CD8-positive, alpha-beta memory T cell (primary cell): Measurements from ENCODE around the gene LMO7. TPM values are rescaled to one million over a fixed set of nuclear protein-coding genes. Genes with fewer than 3 reads are reported as not detected.

Experiments used
- CTCF ChIA-PET: fragments of 350-600 bp; sonication (Branson Sonifier 250); formaldehyde crosslinking; loops from one replicate; lab custom pipeline; 2021; ENCODE audit warnings: antibody characterized with exemption; lab: Charles Lee
- POLR2A ChIA-PET: fragments of 350-600 bp; sonication (Branson Sonifier 250); formaldehyde crosslinking; loops from one replicate; lab custom pipeline; 2021; ENCODE audit warnings: antibody characterized with exemption; lab: Charles Lee
- DNase-seq, 5 donors: peaks; one replicate each; pipeline versions ENCODE4 v3.0.0 to v3.0.0-alpha.2; 2020 to 2022; ENCODE audit warnings: mixed read lengths in 1 of 5
- H3K27ac ChIP-seq: one replicate; pipeline ENCODE4 v1.7.0; 2013; ENCODE audit warnings: low read depth, mild to moderate bottlenecking, low read length, moderate library complexity
- H3K27me3 ChIP-seq: 2 replicates; pipeline ENCODE4 v1.7.0; 2013; ENCODE audit warnings: low read length, mild to moderate bottlenecking; ENCODE audit not compliant: insufficient read depth, poor library complexity, severe bottlenecking
- H3K36me3 ChIP-seq: 2 replicates; pipeline ENCODE4 v1.7.0; 2013; ENCODE audit warnings: mild to moderate bottlenecking, low read length, moderate library complexity; ENCODE audit not compliant: insufficient read depth
- H3K4me1 ChIP-seq: 2 replicates; pipeline ENCODE4 v1.7.0; 2013; ENCODE audit warnings: mild to moderate bottlenecking, low read length, moderate library complexity; ENCODE audit not compliant: insufficient read depth
- H3K4me3 ChIP-seq: 2 replicates; pipeline ENCODE4 v1.7.0; 2013; ENCODE audit warnings: mild to moderate bottlenecking, low read length
- H3K9me3 ChIP-seq: 2 replicates; pipeline ENCODE4 v1.7.0; 2013; ENCODE audit warnings: mild to moderate bottlenecking, low read length
- H3K27ac Mint-ChIP-seq, 8 donors: one replicate each; pipeline ENCODE4 v1.8.0; 2020 to 2021; ENCODE audit warnings: mixed read lengths in 8 of 8, mild to moderate bottlenecking in 6 of 8, inconsistent platforms in 3 of 8, moderate library complexity in 3 of 8
- H3K27me3 Mint-ChIP-seq, 2 donors: one replicate each; pipeline ENCODE4 v1.8.0; 2020 to 2021; ENCODE audit warnings: mixed read lengths in 2 of 2, mild to moderate bottlenecking in 1 of 2, moderate library complexity in 1 of 2
- H3K36me3 Mint-ChIP-seq, 3 donors: one replicate each; pipeline ENCODE4 v1.8.0; 2020 to 2021; ENCODE audit warnings: mixed read lengths in 3 of 3, inconsistent platforms in 1 of 3, mild to moderate bottlenecking in 1 of 3
- H3K4me1 Mint-ChIP-seq, 3 donors: one replicate each; pipeline ENCODE4 v1.8.0; 2020 to 2021; ENCODE audit warnings: mixed read lengths in 3 of 3, inconsistent platforms in 1 of 3, mild to moderate bottlenecking in 1 of 3
- H3K4me3 Mint-ChIP-seq, 7 donors: one replicate each; pipeline ENCODE4 v1.8.0; 2020 to 2021; ENCODE audit warnings: mixed read lengths in 7 of 7, mild to moderate bottlenecking in 6 of 7, moderate library complexity in 4 of 7, inconsistent platforms in 2 of 7
- H3K9me3 Mint-ChIP-seq, 5 donors: one replicate each; pipeline ENCODE4 v1.8.0; 2020 to 2022; ENCODE audit warnings: mixed read lengths in 5 of 5, mild to moderate bottlenecking in 3 of 5, moderate library complexity in 2 of 5, inconsistent platforms in 1 of 5
- polyA plus RNA-seq: library from polyadenylated mRNA; unstranded; fragments of 300-500 nt; fragmentation: Illumina TruSeq; gene quantifications from one replicate; pipeline ENCODE4 v1.2.3, GENCODE V29; 2021
- total RNA-seq, 2 experiments: library from RNA; stranded (reverse); gene quantifications; one replicate each; pipeline ENCODE4 v1.2.3, GENCODE V29; 2021

LMO7 gene
- total and polyA plus RNA-seq, 3 experiments from 2014 or later = 4.6 to 4.9 (median 4.7) TPM

DNA sequence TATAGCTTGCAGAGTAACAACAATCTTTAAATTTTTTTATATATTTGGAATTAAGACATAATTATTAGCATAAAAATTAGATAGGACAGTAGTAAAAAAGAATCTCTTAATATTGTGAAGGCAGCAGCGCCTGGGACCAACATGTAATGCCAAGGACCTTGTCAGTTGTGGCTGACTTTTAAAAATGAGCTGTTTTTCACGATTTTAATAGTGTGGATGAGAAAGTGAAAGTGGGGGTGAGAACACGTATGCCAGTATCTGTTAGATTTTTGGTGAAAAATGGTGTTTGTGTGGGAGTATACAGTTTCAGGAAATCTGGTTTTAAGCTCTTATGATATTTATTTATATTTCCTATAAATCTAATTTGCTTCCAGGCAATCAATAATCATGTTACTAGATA lies 125.2 kb downstream of the LMO7 start:
- Histone ChIP-seq H3K27me3 (no peaks in the 10 kb centered on the region), H3K27ac (no peak overlapping the region), H3K4me1 (peaks cover 35% of the 10 kb centered on the region), H3K9me3 (no peaks in the 10 kb centered on the region), H3K4me3 (peak overlapping the region; percentile 48), H3K36me3 (no peaks in the 10 kb centered on the region)
- Mint-ChIP-seq H3K9me3 (no peaks in the 10 kb centered on the region), H3K4me1 (peaks cover 47 to 79% (median 60%) of the 10 kb centered on the region in 3 donors), H3K36me3 (peaks cover 0 to 12% (median 4%) of the 10 kb centered on the region in 3 donors), H3K4me3 (peak overlapping the region; percentile 78 to 89 (median 82)), H3K27ac (peak overlapping the region in 5 of 8 donors; percentile 73 to 87 (median 80)), H3K27me3 (no peaks in the 10 kb centered on the region)
- peak in 2 of 5 donors; percentile 13 to 38 for DNase-seq
- ChIA-PET CTCF (interaction anchor here (0.6 to 1.8 kb wide), 6 partner anchors 15 to 1219 kb away, joined by 3 to 5 read pairs (median 4); no protein-coding TSS in a partner anchor), POLR2A (interaction anchor here (1.4 kb wide), 1 partner anchor 1230 kb away, joined by 5 read pairs; the partner anchor contains the start of gene CLN5)

GRCh38 chr13:75762076-75762937 lies 126.2 kb downstream of the LMO7 start:
- Histone ChIP-seq H3K27ac (no peak overlapping the region), H3K4me1 (peaks cover 36% of the 10 kb centered on the region)
- CTCF ChIA-PET = interaction anchor here (1.8 kb wide), 1 partner anchor 14 kb away, joined by 5 read pairs; no protein-coding TSS in a partner anchor

DNA sequence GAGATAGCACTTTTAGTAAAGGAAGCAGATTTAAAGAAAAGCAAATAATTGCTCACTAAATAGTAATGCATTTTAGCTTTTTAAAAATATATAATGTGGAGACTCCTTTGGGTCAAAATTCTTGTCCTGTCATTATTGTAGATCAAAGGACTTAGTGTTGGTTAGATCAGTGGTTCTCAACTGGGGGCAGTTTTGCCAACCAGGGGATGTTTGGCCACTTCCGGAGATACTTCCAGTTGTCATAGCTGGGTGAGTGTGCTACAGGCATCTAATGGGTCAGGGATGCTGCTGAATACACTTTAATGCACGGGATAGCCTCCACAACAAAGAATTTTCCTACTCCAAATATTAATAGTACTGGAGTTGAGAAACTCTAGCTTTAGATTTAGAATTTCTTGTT lies 126.8 kb downstream of the LMO7 start:
- peak overlapping the region in 7 of 8 donors; percentile 29 to 94 (median 75) for H3K27ac Mint-ChIP-seq
- ChIA-PET POLR2A (no interaction called here), CTCF (no interaction called here)
- Histone ChIP-seq H3K4me3 (peak overlapping the region; percentile 48), H3K27ac (no peak overlapping the region), H3K27me3 (no peaks in the 10 kb centered on the region), H3K4me1 (peaks cover 38% of the 10 kb centered on the region), H3K36me3 (no peaks in the 10 kb centered on the region), H3K9me3 (no peaks in the 10 kb centered on the region)
- peak overlapping the region; percentile 64 to 89 (median 82) for H3K4me3 Mint-ChIP-seq
- peaks cover 39 to 74% (median 50%) of the 10 kb centered on the region in 3 donors for H3K4me1 Mint-ChIP-seq
- H3K9me3 Mint-ChIP-seq = no peaks in the 10 kb centered on the region
- no peaks in the 10 kb centered on the region for H3K27me3 Mint-ChIP-seq
- DNase-seq = no peak
- peaks cover 0 to 12% (median 5%) of the 10 kb centered on the region in 3 donors for H3K36me3 Mint-ChIP-seq

More at GRCh38 chr13:75762076-75762937, 126.2 kb downstream of the LMO7 start:
- Histone ChIP-seq H3K27me3 (no peaks in the 10 kb centered on the region), H3K36me3 (no peaks in the 10 kb centered on the region), H3K4me3 (peak overlapping the region; percentile 48), H3K9me3 (no peaks in the 10 kb centered on the region)
- Mint-ChIP-seq H3K36me3 (peaks cover 0 to 12% (median 5%) of the 10 kb centered on the region in 3 donors), H3K27me3 (no peaks in the 10 kb centered on the region), H3K4me1 (peaks cover 44 to 78% (median 56%) of the 10 kb centered on the region in 3 donors), H3K9me3 (no peaks in the 10 kb centered on the region), H3K4me3 (peak overlapping the region; percentile 64 to 89 (median 82)), H3K27ac (peak overlapping the region; percentile 22 to 94 (median 74))
- POLR2A ChIA-PET = interaction anchor here (1.4 kb wide), 1 partner anchor 1229 kb away, joined by 5 read pairs; the partner anchor contains the start of gene CLN5
- peak in 3 of 5 donors; percentile 29 to 62 (median 39) for DNase-seq

DNA sequence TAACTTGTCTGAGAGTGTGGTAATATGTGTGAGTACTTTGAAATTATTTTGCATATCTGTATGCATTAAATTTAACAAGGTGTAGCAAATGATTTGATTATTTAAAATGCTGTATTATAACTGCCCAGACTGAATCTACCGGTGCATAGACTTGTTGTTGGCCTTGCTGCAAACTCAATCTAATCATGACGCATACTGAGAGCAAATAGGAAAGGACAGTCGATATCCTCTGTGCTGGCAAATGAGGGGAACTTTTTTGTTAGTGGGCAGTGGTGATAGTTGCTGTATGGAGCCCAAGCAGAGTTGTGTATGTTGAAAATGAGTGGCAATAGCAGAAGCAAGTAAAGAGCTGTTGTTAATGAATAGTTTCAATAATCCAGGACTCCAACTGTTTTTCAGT lies 127.4 kb downstream of the LMO7 start:
- peak overlapping the region in 4 of 8 donors; percentile 22 to 94 (median 47) for H3K27ac Mint-ChIP-seq
- no peaks in the 10 kb centered on the region for H3K27me3 Mint-ChIP-seq
- CTCF ChIA-PET = no interaction called here
- Histone ChIP-seq H3K27me3 (no peaks in the 10 kb centered on the region), H3K27ac (no peak overlapping the region), H3K9me3 (no peaks in the 10 kb centered on the region), H3K4me1 (peaks cover 39% of the 10 kb centered on the region), H3K36me3 (no peaks in the 10 kb centered on the region), H3K4me3 (no peak overlapping the region)
- peaks cover 37 to 70% (median 50%) of the 10 kb centered on the region in 3 donors for H3K4me1 Mint-ChIP-seq
- H3K4me3 Mint-ChIP-seq = peak overlapping the region in 2 of 7 donors; percentile 3 to 89
- H3K9me3 Mint-ChIP-seq = no peaks in the 10 kb centered on the region
- DNase-seq = no peak
- POLR2A ChIA-PET = no interaction called here
- peaks cover 0 to 12% (median 5%) of the 10 kb centered on the region in 3 donors for H3K36me3 Mint-ChIP-seq

GRCh38 chr13:75764251-75764925 lies 128.3 kb downstream of the LMO7 start:
- Histone ChIP-seq H3K4me3 (no peak overlapping the region), H3K9me3 (no peaks in the 10 kb centered on the region), H3K27me3 (no peaks in the 10 kb centered on the region), H3K27ac (no peak overlapping the region), H3K36me3 (no peaks in the 10 kb centered on the region), H3K4me1 (peaks cover 39% of the 10 kb centered on the region)
- ChIA-PET POLR2A (no interaction called here), CTCF (no interaction called here)
- Mint-ChIP-seq H3K9me3 (no peaks in the 10 kb centered on the region), H3K27me3 (no peaks in the 10 kb centered on the region), H3K4me3 (no peak overlapping the region), H3K36me3 (peaks cover 0 to 12% (median 5%) of the 10 kb centered on the region in 3 donors), H3K4me1 (peaks cover 35 to 65% (median 46%) of the 10 kb centered on the region in 3 donors), H3K27ac (peak overlapping the region in 1 of 8 donors; percentile 81)
- no peak for DNase-seq

- Mint-ChIP-seq H3K4me1 (peaks cover 35 to 62% (median 44%) of the 10 kb centered on the region in 3 donors), H3K27me3 (no peaks in the 10 kb centered on the region), H3K36me3 (peaks cover 0 to 12% (median 5%) of the 10 kb centered on the region in 3 donors), H3K27ac (no peak overlapping the region), H3K4me3 (no peak overlapping the region), H3K9me3 (no peaks in the 10 kb centered on the region)
- Histone ChIP-seq H3K9me3 (no peaks in the 10 kb centered on the region), H3K27ac (no peak overlapping the region), H3K4me1 (peaks cover 39% of the 10 kb centered on the region), H3K4me3 (no peak overlapping the region), H3K27me3 (no peaks in the 10 kb centered on the region), H3K36me3 (no peaks in the 10 kb centered on the region)
- ChIA-PET CTCF (no interaction called here), POLR2A (no interaction called here)
- no peak for DNase-seq
These were observed 128.8 kb downstream of the LMO7 start for GRCh38 chr13:75764926-75765310.

GRCh38 chr13:75766636-75767035 lies 130.5 kb downstream of the LMO7 start:
- CTCF ChIA-PET = no interaction called here
- H3K4me3 Mint-ChIP-seq = no peak overlapping the region
- Histone ChIP-seq H3K27me3 (no peaks in the 10 kb centered on the region), H3K36me3 (no peaks in the 10 kb centered on the region), H3K4me1 (peaks cover 39% of the 10 kb centered on the region), H3K27ac (no peak overlapping the region), H3K4me3 (no peak overlapping the region), H3K9me3 (no peaks in the 10 kb centered on the region)
- peak overlapping the region in 1 of 8 donors; percentile 47 for H3K27ac Mint-ChIP-seq
- POLR2A ChIA-PET = no interaction called here
- H3K27me3 Mint-ChIP-seq = no peaks in the 10 kb centered on the region
- H3K36me3 Mint-ChIP-seq = peaks cover 0 to 12% (median 5%) of the 10 kb centered on the region in 3 donors
- DNase-seq = peak in 2 of 5 donors; percentile 4 to 63
- peaks cover 20 to 46% (median 28%) of the 10 kb centered on the region in 3 donors for H3K4me1 Mint-ChIP-seq
- no peaks in the 10 kb centered on the region for H3K9me3 Mint-ChIP-seq
